GM12875 (cell line): Measurements from ENCODE around the gene PDGFC.

Source experiments
- H3K4me3 ChIP-seq: one replicate; pipeline ENCODE4 v1.5.1; 2011; ENCODE audit warnings: low read depth, low read length, control low read depth
- TF ChIP-seq, protein P1 (sequence below): IDR thresholded peaks from 2 replicates; pipeline ENCODE4 v1.5.1; 2011; ENCODE audit warnings: low read depth, mild to moderate bottlenecking, control low read depth, inconsistent platforms, low read length, moderate library complexity, borderline replicate concordance; ENCODE audit not compliant: insufficient read depth

PDGFC gene

DNA sequence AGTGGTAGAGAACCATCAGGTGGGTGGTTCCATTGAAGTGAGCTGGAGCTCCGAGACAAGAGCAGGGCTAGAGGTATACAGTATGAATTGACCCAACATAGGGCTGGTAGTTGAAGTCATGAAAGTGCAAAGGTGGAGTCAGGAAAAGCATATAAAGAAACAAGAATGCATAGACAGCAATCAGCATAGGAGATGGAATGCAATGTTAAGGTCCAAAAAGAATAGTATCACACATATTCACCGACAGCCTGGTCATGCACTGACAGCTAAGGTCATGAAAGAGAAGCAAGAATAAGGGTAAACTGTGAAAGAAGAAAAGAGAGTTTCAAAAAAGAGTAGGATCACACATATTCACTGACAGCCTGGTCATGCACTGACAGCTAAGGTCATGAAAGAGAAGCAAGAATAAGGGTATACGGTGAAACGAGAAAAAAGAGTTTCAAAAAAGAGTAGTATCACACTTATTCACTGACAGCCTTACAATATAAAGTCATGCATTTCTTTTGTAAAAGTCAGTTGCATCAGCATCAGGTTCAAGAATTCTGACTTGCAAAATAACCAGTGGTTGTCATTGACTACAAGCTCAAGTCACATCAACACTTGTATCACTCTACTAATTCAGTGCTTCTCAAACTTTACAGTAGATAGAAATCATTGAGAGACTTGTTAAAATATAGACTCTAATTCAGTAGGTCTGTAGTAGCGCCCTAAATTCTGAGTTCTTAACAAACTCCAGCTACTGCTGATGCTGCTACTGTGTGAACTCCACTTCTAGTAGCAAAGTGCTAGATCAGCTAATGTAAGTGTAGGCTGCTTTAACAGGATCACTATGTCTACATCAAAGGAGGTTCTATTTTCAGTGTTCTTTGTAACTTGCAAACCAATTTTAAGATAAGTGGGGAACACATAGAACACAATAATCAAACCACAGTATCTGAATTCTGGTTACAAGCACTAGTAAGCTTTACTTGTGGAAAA lies 221.9 kb downstream of the PDGFC start:
- no peak overlapping the region for H3K4me3 ChIP-seq
- TF ChIP-seq, protein P1, sequence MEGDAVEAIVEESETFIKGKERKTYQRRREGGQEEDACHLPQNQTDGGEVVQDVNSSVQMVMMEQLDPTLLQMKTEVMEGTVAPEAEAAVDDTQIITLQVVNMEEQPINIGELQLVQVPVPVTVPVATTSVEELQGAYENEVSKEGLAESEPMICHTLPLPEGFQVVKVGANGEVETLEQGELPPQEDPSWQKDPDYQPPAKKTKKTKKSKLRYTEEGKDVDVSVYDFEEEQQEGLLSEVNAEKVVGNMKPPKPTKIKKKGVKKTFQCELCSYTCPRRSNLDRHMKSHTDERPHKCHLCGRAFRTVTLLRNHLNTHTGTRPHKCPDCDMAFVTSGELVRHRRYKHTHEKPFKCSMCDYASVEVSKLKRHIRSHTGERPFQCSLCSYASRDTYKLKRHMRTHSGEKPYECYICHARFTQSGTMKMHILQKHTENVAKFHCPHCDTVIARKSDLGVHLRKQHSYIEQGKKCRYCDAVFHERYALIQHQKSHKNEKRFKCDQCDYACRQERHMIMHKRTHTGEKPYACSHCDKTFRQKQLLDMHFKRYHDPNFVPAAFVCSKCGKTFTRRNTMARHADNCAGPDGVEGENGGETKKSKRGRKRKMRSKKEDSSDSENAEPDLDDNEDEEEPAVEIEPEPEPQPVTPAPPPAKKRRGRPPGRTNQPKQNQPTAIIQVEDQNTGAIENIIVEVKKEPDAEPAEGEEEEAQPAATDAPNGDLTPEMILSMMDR, result no peak

DNA sequence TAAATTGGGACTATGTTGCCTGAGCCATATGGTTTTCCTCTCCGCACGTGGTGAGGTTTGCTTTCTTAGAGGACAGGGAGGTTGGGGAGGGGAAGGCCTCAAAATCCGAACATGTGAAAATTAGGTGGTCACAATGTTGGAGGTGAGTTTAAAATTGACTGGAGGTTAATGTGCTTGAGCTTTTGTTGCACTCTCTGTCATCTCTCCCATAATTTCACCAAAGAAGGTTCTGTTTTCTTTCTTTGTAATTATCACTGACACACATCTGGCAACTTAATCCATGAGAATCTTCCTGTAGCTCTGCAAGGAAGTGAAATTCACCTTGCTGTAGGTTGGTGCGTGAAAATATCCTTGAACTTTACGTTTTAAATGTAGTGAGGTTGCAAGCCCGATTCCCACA lies 225.5 kb downstream of the PDGFC start:
- TF ChIP-seq, protein P1, result no peak
- no peak overlapping the region for H3K4me3 ChIP-seq

DNA sequence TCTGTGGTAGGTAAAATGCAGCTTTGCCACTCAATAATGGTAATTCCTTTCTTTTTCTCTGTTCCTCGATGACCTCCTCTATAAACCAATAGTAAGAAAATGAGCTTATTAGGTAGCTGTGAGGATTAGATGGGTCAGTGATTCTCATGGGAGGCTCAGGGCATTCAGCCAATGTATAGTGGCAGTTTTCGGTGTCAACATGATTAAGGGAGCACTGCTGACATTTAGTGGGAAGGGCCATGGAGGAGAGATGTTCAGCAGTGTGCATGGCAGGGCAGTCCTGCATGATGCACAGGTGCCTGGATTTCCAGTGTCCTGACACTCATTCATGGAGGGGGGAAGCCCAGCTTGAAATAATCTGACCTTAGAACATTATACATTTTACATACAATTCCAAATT lies 232.8 kb downstream of the PDGFC start:
- H3K4me3 ChIP-seq, result no peak overlapping the region
- TF ChIP-seq, protein P1, result no peak

DNA sequence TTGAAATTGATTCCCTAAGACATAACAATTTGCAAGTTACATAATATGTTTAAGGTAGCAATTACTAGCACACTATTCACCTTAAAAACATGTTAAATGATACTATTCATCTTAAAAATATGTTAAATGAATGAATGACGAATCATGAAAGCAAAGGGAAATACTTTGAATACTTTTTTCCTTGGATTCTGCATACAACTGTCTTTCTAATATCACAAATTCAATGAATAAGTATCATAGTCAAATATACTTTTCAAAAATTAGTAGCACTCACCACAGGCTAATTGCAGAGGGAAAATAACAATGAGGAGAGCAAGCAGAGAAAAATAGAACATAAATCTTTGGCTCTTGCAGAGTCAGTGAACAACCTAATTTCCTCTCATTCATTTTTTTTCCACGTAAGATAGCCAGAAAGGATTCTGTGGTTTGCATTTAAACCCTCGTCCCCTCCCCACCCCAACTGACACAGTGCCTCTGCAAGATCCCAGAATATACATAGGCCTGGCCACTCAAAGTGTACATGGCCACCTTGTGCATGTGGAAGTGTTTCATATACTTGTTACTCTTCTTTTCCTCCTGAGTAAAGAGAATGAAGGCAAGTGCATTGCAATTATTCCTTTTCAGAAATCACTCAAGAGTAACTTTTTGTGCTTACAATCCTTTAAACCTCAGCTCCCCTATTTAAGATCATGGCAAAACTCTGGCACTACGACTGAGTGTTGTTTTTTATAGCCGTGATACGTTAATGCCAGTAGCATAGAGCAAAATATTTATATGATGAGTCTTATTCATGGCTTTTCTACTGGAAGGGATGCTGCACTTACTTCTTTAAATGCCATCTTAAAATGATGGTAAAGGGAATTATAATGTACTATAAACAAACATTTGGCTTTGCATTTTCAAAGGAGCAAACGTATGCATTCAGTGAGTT lies 236.4 kb downstream of the PDGFC start:
- H3K4me3 ChIP-seq, result no peak overlapping the region
- TF ChIP-seq, protein P1, result no peak

DNA sequence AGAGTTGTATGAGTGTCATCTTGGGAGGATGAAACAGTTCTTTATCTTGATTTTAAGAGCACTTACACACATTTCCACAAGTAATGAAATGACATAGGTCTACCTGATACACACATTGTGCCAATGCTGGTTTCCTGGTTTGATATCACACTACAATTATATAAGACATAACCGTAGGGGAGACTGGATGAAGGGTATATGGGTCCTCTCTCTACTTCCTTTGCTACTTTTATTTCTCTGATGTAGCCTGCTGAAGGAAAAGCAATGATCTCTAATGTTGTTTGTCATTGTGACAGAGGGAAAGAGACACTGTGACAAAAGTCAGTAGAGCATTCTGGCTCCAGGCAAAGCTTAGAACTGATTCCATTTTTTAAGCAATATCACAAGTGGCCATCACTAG lies 238.0 kb downstream of the PDGFC start:
- TF ChIP-seq, protein P1, result no peak
- H3K4me3 ChIP-seq, result no peak overlapping the region

DNA sequence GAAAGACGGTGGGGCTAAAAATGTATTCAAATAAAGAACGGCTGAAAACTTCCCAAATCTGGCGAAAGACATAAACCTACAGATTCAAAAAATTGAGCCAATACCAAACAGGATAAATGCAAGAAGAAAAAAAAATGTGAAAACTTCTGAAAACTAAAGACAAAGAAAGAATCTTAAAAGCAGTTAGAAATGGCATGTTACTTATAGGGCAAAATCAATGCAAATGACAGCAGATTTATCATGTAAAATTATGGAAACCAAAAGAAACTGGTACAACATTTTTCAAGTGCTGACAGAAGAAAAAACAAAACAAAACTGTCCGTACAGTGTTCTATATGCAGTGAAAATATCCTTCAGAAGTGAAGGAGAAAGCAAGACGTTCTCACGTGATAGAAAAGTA lies 239.0 kb downstream of the PDGFC start:
- TF ChIP-seq, protein P1, result no peak
- H3K4me3 ChIP-seq, result no peak overlapping the region
